Mesenchymal stem cell (in vitro differentiated cells and primary cell): ENCODE measurements around the gene ADD3.

Experiments used
- DNase-seq: peaks from one replicate; pipeline ENCODE4 v3.0.0-alpha.2; 2013
- H2AFZ ChIP-seq: one replicate; pipeline ENCODE4 v1.6.1; 2013; ENCODE audit warnings: low read depth, mild to moderate bottlenecking, control low read depth, inconsistent platforms, low read length, moderate library complexity
- H2AK5ac ChIP-seq: 2 replicates; pipeline ENCODE4 v1.6.1; 2013; ENCODE audit warnings: low read length, moderate library complexity, mild to moderate bottlenecking, inconsistent platforms; ENCODE audit not compliant: severe bottlenecking
- H2BK120ac ChIP-seq: one replicate; pipeline ENCODE4 v1.6.1; 2013; ENCODE audit warnings: low read depth, mild to moderate bottlenecking, inconsistent platforms, low read length, moderate library complexity
- H2BK12ac ChIP-seq, 2 experiments: one replicate each; pipeline ENCODE4 v1.6.1; 2013; ENCODE audit warnings: inconsistent platforms in 2 of 2, low read length in 2 of 2, mild to moderate bottlenecking in 2 of 2, moderate library complexity in 2 of 2, control low read depth in 1 of 2
- H2BK15ac ChIP-seq: one replicate; pipeline ENCODE4 v1.6.1; 2013; ENCODE audit warnings: mild to moderate bottlenecking, low read depth, inconsistent platforms; ENCODE audit not compliant: poor library complexity, severe bottlenecking
- H2BK5ac ChIP-seq: 2 replicates; pipeline ENCODE4 v1.6.1; 2013; ENCODE audit warnings: low read depth, mild to moderate bottlenecking, low read length, control low read depth, inconsistent platforms; ENCODE audit not compliant: poor library complexity, severe bottlenecking
- H3K14ac ChIP-seq, 2 experiments: one replicate each; pipeline ENCODE4 v1.6.1; 2013; ENCODE audit warnings: inconsistent platforms in 2 of 2, low read length in 2 of 2, control low read depth in 1 of 2, mild to moderate bottlenecking in 1 of 2, moderate library complexity in 1 of 2
- H3K18ac ChIP-seq, 2 experiments: one replicate each; pipeline ENCODE4 v1.6.1; 2013; ENCODE audit warnings: inconsistent platforms in 2 of 2, low read length in 2 of 2, control low read depth in 1 of 2, low read depth in 1 of 2, mild to moderate bottlenecking in 1 of 2
- H3K23ac ChIP-seq, 2 experiments: one replicate each; pipeline ENCODE4 v1.6.1; 2013; ENCODE audit warnings: inconsistent platforms in 2 of 2, low read length in 2 of 2, mild to moderate bottlenecking in 2 of 2, moderate library complexity in 2 of 2, control low read depth in 1 of 2
- H3K27ac ChIP-seq: 2 replicates; pipeline ENCODE4 v1.5.1; 2013; ENCODE audit warnings: mild to moderate bottlenecking, moderate library complexity, low read length, control low read depth, inconsistent platforms; ENCODE audit not compliant: poor library complexity, severe bottlenecking
- H3K27me3 ChIP-seq, 2 experiments: 2 replicates each; pipeline versions ENCODE4 v1.6.1 to v1.7.0; 2013; ENCODE audit warnings: low read length in 2 of 2, mild to moderate bottlenecking in 2 of 2, moderate library complexity in 2 of 2, control low read depth in 1 of 2, inconsistent platforms in 1 of 2; ENCODE audit not compliant: control insufficient read depth in 1 of 2, insufficient read depth in 1 of 2
- H3K36me3 ChIP-seq, 2 experiments: 2 replicates each; pipeline versions ENCODE4 v1.6.1 to v1.7.0; 2013; ENCODE audit warnings: low read length in 2 of 2, control low read depth in 1 of 2, inconsistent platforms in 1 of 2, low read depth in 1 of 2, mild to moderate bottlenecking in 1 of 2; ENCODE audit not compliant: insufficient read depth in 2 of 2, control insufficient read depth in 1 of 2
- H3K4ac ChIP-seq, 2 experiments: one replicate each; pipeline ENCODE4 v1.6.1; 2013; ENCODE audit warnings: inconsistent platforms in 2 of 2, low read length in 2 of 2, mild to moderate bottlenecking in 2 of 2, moderate library complexity in 2 of 2, control low read depth in 1 of 2, low read depth in 1 of 2
- H3K4me1 ChIP-seq: 2 replicates; pipeline ENCODE4 v1.6.1; 2013; ENCODE audit warnings: low read depth, low read length, control low read depth; ENCODE audit not compliant: control insufficient read depth, insufficient read depth
- H3K4me2 ChIP-seq: 2 replicates; pipeline ENCODE4 v1.6.1; 2013; ENCODE audit warnings: low read length, mild to moderate bottlenecking, inconsistent platforms; ENCODE audit not compliant: poor library complexity, severe bottlenecking
- H3K4me3 ChIP-seq, 2 experiments: 2 replicates each; pipeline versions ENCODE4 v1.5.1 to v1.7.0; 2013; ENCODE audit warnings: low read length in 2 of 2, mild to moderate bottlenecking in 2 of 2, control low read depth in 1 of 2, low read depth in 1 of 2; ENCODE audit not compliant: insufficient read depth in 1 of 2
- H3K79me1 ChIP-seq: replicated peaks from 2 replicates; pipeline ENCODE4 v1.6.1; 2013; ENCODE audit warnings: mild to moderate bottlenecking, control low read depth, low read length, inconsistent platforms; ENCODE audit not compliant: poor library complexity, severe bottlenecking
- H3K9ac ChIP-seq: 2 replicates; pipeline ENCODE4 v1.7.0; 2013; ENCODE audit warnings: mild to moderate bottlenecking, low read length, moderate library complexity
- H3K9me3 ChIP-seq: 2 replicates; pipeline ENCODE4 v1.7.0; 2013; ENCODE audit warnings: mild to moderate bottlenecking, low read length; ENCODE audit not compliant: control insufficient read depth
- H4K8ac ChIP-seq: one replicate; pipeline ENCODE4 v1.6.1; 2013; ENCODE audit warnings: inconsistent platforms, mild to moderate bottlenecking, low read length, moderate library complexity
- H4K91ac ChIP-seq: one replicate; pipeline ENCODE4 v1.6.1; 2013; ENCODE audit warnings: mild to moderate bottlenecking, low read length, inconsistent platforms
- WGBS: methylation state at CpG from one replicate; pipeline ENCODE4 v1.1.7; 2013; ENCODE audit warnings: mixed read lengths; 5-methylcytosine and 5-hydroxymethylcytosine counted together

The ADD3 gene

DNA sequence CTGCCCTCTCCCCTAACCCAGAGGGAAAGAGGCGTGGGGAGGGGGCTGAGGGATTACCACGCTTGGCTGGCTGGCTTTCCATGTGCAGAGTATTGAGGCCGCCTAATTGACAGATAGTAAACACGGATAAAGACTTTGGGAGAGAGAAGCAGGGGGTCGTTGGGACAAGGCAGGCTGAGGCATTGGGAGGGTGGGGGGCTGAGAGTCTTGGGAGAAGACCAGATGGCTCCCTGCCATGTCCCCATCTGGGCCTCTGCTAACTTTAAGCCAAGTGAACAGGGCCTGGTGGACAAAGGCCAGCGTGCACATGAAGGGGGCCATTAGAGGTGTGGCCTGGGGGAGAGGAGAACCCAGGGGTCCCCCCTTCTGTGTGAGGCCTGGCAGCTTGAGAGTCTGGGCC lies 144.2 kb downstream of the ADD3 start:
- H2BK5ac ChIP-seq: no peak overlapping the region
- no peaks in the 10 kb centered on the region for H3K36me3 ChIP-seq
- H3K79me1 ChIP-seq: no peaks in the 10 kb centered on the region
- no peak overlapping the region for H4K8ac ChIP-seq
- no peak for DNase-seq
- H2BK15ac ChIP-seq: no peak overlapping the region
- no peaks in the 10 kb centered on the region for H3K9me3 ChIP-seq
- peak overlapping the region in 1 of 2 experiments; percentile 21 for H3K14ac ChIP-seq
- H3K4me3 ChIP-seq: no peak overlapping the region
- H2BK120ac ChIP-seq: no peak overlapping the region
- no peak overlapping the region for H3K4me2 ChIP-seq
- no peak overlapping the region for H3K18ac ChIP-seq
- WGBS: 54% methylated on average over 6 of the region's 6 CpGs
- no peak overlapping the region for H3K27ac ChIP-seq
- no peak overlapping the region for H2AFZ ChIP-seq
- peaks cover 36 to 50% of the 10 kb centered on the region in 2 experiments for H3K27me3 ChIP-seq
- no peak overlapping the region for H3K9ac ChIP-seq
- no peak overlapping the region for H3K23ac ChIP-seq
- H2AK5ac ChIP-seq: no peak overlapping the region
- peaks cover 4% of the 10 kb centered on the region for H3K4me1 ChIP-seq
- no peak overlapping the region for H3K4ac ChIP-seq
- no peak overlapping the region for H2BK12ac ChIP-seq
- no peak overlapping the region for H4K91ac ChIP-seq

DNA sequence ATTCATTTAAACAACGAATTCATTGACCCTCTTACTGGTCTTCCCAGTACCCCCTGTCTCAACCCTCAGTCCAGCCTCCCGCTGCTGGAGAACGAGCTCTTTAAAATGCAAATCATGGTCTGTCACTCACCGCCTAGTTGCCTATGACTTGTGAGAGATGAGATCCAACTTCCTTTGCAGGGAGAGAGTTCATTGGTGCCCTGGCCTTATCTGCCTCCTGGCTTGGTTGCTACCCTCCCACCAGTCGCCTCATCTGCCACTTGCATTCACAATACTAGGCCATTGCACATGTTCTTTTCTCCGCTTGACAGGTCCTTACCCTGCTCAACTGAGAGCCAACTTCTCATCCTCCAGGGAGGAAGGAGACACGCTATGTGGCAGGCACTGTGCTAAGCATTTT lies 145.6 kb downstream of the ADD3 start:
- H2BK12ac ChIP-seq: no peak overlapping the region
- H2BK5ac ChIP-seq: no peak overlapping the region
- WGBS: 77% methylated on average over 7 of the region's 7 CpGs
- peaks cover 39 to 59% of the 10 kb centered on the region in 2 experiments for H3K27me3 ChIP-seq
- no peak overlapping the region for H3K27ac ChIP-seq
- H3K4me2 ChIP-seq: no peak overlapping the region
- H2BK15ac ChIP-seq: no peak overlapping the region
- H3K14ac ChIP-seq: no peak overlapping the region
- peaks cover 4% of the 10 kb centered on the region for H3K4me1 ChIP-seq
- H2AK5ac ChIP-seq: no peak overlapping the region
- H3K23ac ChIP-seq: no peak overlapping the region
- H3K36me3 ChIP-seq: no peaks in the 10 kb centered on the region
- no peak overlapping the region for H2AFZ ChIP-seq
- H2BK120ac ChIP-seq: no peak overlapping the region
- H4K8ac ChIP-seq: no peak overlapping the region
- H3K9me3 ChIP-seq: no peaks in the 10 kb centered on the region
- H3K18ac ChIP-seq: no peak overlapping the region
- H3K4ac ChIP-seq: no peak overlapping the region
- DNase-seq: no peak
- H3K4me3 ChIP-seq: no peak overlapping the region
- no peak overlapping the region for H4K91ac ChIP-seq
- H3K9ac ChIP-seq: no peak overlapping the region
- no peaks in the 10 kb centered on the region for H3K79me1 ChIP-seq

DNA sequence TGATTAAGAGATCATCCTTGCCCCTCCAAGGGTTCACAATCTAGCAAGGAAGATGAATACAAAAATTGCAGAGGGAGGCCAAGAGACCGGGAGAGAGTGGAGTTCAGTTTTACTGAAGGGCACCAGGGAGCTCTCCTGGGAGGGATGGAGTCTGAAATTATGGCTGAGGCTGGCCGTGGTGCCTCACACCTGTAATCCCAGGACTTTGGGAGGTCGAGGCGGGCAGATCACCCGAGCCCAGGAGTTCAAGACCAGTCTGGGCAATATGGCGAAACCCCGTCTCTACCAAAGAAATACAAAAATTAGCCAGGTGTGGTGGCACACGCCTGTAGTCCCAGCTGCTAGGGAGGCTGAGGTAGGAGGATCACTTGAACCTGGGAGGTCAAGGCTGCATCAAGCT lies 148.3 kb downstream of the ADD3 start:
- Histone ChIP-seq H3K9ac (no peak overlapping the region), H2BK5ac (no peak overlapping the region), H3K4me2 (no peak overlapping the region), H4K91ac (no peak overlapping the region), H2AK5ac (no peak overlapping the region), H3K4me3 (no peak overlapping the region), H3K27me3 (peaks cover 29 to 60% of the 10 kb centered on the region in 2 experiments), H3K4ac (no peak overlapping the region), H3K18ac (no peak overlapping the region), H3K4me1 (peaks cover 4% of the 10 kb centered on the region), H2BK15ac (no peak overlapping the region), H3K27ac (no peak overlapping the region), H3K36me3 (no peaks in the 10 kb centered on the region), H3K14ac (no peak overlapping the region), H3K23ac (no peak overlapping the region), H2BK12ac (no peak overlapping the region), H2AFZ (no peak overlapping the region), H3K9me3 (no peaks in the 10 kb centered on the region), H4K8ac (no peak overlapping the region), H3K79me1 (no peaks in the 10 kb centered on the region), H2BK120ac (no peak overlapping the region)
- 95% methylated on average over 5 of the region's 8 CpGs for whole genome bisulfite sequencing
- no peak for DNase-seq

DNA sequence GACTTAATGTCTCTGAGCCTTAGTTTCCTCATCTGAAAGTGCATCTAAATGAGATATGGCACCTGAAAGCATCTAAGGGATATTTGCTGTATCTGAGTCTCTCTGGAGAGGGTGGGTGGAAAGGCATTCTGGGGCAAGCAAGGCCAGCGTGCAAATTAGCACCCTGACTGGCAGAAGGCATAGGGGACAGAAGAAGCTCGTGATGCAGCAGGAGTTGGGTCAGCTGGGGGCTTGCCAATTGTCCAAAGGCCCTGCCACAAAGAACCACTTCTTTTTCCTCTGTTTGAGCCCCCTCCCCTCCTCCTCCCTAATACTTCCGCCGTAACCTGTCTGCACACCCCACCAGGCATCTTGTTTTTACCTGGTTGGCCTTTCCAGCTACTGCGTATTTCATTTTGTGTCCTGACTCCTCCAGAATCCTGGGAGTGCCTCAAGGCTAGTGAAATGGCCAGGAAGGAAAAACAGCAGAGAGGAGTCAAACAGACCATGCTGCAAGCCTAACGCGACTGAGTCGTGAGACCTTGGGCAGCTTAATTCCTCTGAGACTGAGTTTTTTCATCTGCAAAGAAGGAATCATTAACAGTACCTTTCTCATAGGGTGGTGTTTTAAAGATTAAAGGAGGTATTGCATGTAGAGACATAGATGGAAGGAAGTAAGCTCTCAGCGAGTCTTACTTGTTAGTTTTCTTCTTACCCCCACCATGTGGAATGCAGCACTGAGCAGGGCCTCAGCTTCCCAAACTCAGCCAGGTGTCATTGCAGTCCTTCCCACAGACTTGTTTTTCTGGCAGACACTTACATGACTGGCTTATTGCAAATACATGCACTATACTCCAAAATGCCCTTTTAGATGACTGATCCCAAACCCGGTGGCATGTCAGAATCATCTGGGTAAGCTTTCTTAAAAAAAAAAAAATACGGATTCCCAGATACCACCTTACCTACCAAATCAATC lies 150.5 kb downstream of the ADD3 start:
- 84% methylated on average over 11 of the region's 11 CpGs for WGBS
- H3K4ac ChIP-seq: no peak overlapping the region
- no peak overlapping the region for H3K14ac ChIP-seq
- H3K4me2 ChIP-seq: no peak overlapping the region
- H3K79me1 ChIP-seq: no peaks in the 10 kb centered on the region
- no peak overlapping the region for H2BK12ac ChIP-seq
- no peak overlapping the region for H3K18ac ChIP-seq
- H2AK5ac ChIP-seq: no peak overlapping the region
- no peak overlapping the region for H3K27ac ChIP-seq
- H3K9ac ChIP-seq: no peak overlapping the region
- no peak overlapping the region for H3K4me3 ChIP-seq
- H4K8ac ChIP-seq: no peak overlapping the region
- H4K91ac ChIP-seq: no peak overlapping the region
- no peaks in the 10 kb centered on the region for H3K9me3 ChIP-seq
- H2BK5ac ChIP-seq: no peak overlapping the region
- peaks cover 2% of the 10 kb centered on the region for H3K4me1 ChIP-seq
- DNase-seq: no peak
- peaks cover 29 to 61% of the 10 kb centered on the region in 2 experiments for H3K27me3 ChIP-seq
- H3K36me3 ChIP-seq: no peaks in the 10 kb centered on the region
- no peak overlapping the region for H2BK15ac ChIP-seq
- no peak overlapping the region for H2AFZ ChIP-seq
- no peak overlapping the region for H2BK120ac ChIP-seq
- H3K23ac ChIP-seq: no peak overlapping the region
